ENCODE results near the gene RPA4.

DNA sequence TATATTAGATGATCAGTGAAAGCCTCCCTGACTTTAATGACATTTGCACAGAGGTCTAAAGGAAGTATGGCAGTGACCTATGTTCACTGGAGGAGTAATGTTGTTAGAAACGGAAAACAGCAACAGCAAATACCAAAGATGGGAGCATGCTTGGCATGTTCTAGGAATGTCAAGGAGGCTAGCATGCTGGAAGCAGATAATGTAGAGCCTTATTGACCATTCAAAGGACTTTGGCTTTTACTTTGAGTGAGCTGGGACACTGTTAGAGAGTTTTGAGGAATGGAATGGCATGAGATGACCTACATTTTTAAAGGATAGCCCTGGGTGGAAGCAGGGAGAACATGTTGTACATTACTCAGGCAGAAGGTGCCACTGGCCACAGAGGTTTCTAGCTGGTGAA lies 6.0 kb downstream of the RPA4 start:
- TF ChIP-seq CTCF (IDR thresholded peaks at IDR 0.05; ENCODE audit: low read depth, low read length, poor library complexity, severe bottlenecking) (no peak), EZH2phosphoT487 (IDR thresholded peaks at IDR 0.05; ENCODE audit: borderline replicate concordance, low read length) (no peak)

Data from DOHH2 (cell line).